GM12892 (cell line): ENCODE data around the gene KIR2DL4.
"Not testable (repeated sequence)": the region's sequence is repeated elsewhere in the genome, so short reads cannot be mapped to it uniquely, and the experiment has no call there.

ENCODE experiments used
- POLR2A ChIP-seq: IDR thresholded peaks from 2 replicates; pipeline ENCODE4 v1.6.1; 2011; ENCODE audit warnings: low read depth, low read length, control low read depth
- POLR2AphosphoS5 ChIP-seq: IDR thresholded peaks from 2 replicates; pipeline ENCODE4 v1.6.1; 2011; ENCODE audit warnings: low read depth, low read length, control low read depth

DNA sequence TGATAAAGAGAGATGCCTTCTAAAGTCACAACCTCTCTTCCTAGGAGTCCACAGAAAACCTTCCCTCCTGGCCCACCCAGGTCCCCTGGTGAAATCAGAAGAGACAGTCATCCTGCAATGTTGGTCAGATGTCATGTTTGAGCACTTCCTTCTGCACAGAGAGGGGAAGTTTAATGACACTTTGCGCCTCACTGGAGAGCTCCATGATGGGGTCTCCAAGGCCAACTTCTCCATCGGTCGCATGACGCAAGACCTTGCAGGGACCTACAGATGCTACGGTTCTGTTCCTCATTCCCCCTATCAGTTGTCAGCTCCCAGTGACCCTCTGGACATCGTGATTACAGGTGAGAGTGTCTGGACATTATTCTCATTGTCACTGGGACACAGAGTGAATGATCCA is 15.3 kb upstream of the KIR2DL4 start:
- not testable (repeated sequence) for TF ChIP-seq POLR2A, POLR2AphosphoS5
